ENCODE data around the gene SLC22A23. TPM values are rescaled to one million over a fixed set of nuclear protein-coding genes. Genes with fewer than 3 reads are reported as not detected.
A peak's percentile ranks its signal among the peaks of the same experiment; 100 is the strongest.

The SLC22A23 gene
- total RNA-seq, 1 experiment from 2014 or later = 38.2 TPM

- TF ChIP-seq SP1 (CRISPR knock-in tag; conservative IDR thresholded peaks at IDR 0.05) (peak; percentile 98), ZNF121 (CRISPR knock-in tag; IDR thresholded peaks at IDR 0.05) (peak; percentile 56), MAX (CRISPR knock-in tag; IDR thresholded peaks at IDR 0.05) (peak; percentile 81), ZNF416 (CRISPR knock-in tag; IDR thresholded peaks at IDR 0.05) (no peak), IRF2 (CRISPR knock-in tag; IDR thresholded peaks at IDR 0.05; ENCODE audit: borderline replicate concordance, low read depth) (peak; percentile 78; the same call in 1 of the 2 replicates), GABPB1 (CRISPR knock-in tag; IDR thresholded peaks at IDR 0.05) (peak; percentile 78), RORB (CRISPR knock-in tag; IDR thresholded peaks at IDR 0.05) (no peak)
- TF ChIP-seq, protein P1, sequence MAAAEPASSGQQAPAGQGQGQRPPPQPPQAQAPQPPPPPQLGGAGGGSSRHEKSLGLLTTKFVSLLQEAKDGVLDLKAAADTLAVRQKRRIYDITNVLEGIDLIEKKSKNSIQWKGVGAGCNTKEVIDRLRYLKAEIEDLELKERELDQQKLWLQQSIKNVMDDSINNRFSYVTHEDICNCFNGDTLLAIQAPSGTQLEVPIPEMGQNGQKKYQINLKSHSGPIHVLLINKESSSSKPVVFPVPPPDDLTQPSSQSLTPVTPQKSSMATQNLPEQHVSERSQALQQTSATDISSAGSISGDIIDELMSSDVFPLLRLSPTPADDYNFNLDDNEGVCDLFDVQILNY (CRISPR knock-in tag; IDR thresholded peaks at IDR 0.05) = peak; percentile 84
- TF ChIP-seq, protein P2, sequence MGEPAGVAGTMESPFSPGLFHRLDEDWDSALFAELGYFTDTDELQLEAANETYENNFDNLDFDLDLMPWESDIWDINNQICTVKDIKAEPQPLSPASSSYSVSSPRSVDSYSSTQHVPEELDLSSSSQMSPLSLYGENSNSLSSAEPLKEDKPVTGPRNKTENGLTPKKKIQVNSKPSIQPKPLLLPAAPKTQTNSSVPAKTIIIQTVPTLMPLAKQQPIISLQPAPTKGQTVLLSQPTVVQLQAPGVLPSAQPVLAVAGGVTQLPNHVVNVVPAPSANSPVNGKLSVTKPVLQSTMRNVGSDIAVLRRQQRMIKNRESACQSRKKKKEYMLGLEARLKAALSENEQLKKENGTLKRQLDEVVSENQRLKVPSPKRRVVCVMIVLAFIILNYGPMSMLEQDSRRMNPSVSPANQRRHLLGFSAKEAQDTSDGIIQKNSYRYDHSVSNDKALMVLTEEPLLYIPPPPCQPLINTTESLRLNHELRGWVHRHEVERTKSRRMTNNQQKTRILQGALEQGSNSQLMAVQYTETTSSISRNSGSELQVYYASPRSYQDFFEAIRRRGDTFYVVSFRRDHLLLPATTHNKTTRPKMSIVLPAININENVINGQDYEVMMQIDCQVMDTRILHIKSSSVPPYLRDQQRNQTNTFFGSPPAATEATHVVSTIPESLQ (CRISPR knock-in tag; IDR thresholded peaks at IDR 0.05) = no peak
Observed at GRCh38 chr6:3258720-3259490, 197.9 kb downstream of the SLC22A23 start, which contains the start of gene PSMG4 (continued).

DNA sequence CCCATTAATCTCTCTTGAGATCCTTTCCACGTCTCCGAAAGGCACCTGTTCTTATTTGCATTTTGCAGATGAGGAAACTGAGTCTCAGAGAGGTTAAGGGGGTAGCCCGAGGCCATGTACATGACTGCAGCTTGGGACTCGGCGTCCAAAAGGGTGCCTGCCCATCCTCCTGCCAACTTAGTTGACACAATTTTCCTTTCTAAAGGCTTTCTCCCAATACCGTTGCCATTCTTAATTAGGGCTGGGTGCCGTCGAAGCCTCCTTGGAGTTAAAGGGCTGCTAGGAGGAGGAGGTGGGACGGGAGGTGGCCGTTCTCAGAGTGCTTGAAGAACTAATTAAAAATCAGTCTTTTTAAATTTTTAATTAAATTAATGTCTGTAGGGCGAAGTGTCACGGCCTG, 198.6 kb downstream of the SLC22A23 start:
- POLR2A ChIA-PET = interaction anchor here (1.0 to 1.7 kb wide), 2 partner anchors 28 to 95 kb away, joined by 3 to 4 read pairs; no protein-coding TSS in a partner anchor
- no peak overlapping the region for H3K27ac Mint-ChIP-seq
- H3K27me3 Mint-ChIP-seq (ENCODE audit: low read depth) = peaks cover 4% of the 10 kb centered on the region
- peaks cover 19% of the 10 kb centered on the region for H3K9me3 Mint-ChIP-seq
- peaks cover 20% of the 10 kb centered on the region for H3K36me3 Mint-ChIP-seq
- peaks cover 29% of the 10 kb centered on the region for H3K4me1 Mint-ChIP-seq
- peak overlapping the region; percentile 61 for H3K4me3 Mint-ChIP-seq
- ATAC-seq = no peak
- CTCF ChIA-PET = interaction anchor here (0.6 to 2.3 kb wide), 8 partner anchors 10 to 259 kb away, joined by 3 to 12 read pairs (median 5); partner anchors contain the start of gene NQO2
- TF ChIP-seq TEAD1 (CRISPR knock-in tag; IDR thresholded peaks at IDR 0.05) (no peak), GRHL2 (CRISPR knock-in tag; IDR thresholded peaks at IDR 0.05; ENCODE audit: insufficient replicate concordance, severe bottlenecking) (no peak), MAX (CRISPR knock-in tag; IDR thresholded peaks at IDR 0.05) (no peak), PRRX2 (CRISPR knock-in tag; IDR thresholded peaks at IDR 0.05) (no peak)
- TF ChIP-seq, protein P3, sequence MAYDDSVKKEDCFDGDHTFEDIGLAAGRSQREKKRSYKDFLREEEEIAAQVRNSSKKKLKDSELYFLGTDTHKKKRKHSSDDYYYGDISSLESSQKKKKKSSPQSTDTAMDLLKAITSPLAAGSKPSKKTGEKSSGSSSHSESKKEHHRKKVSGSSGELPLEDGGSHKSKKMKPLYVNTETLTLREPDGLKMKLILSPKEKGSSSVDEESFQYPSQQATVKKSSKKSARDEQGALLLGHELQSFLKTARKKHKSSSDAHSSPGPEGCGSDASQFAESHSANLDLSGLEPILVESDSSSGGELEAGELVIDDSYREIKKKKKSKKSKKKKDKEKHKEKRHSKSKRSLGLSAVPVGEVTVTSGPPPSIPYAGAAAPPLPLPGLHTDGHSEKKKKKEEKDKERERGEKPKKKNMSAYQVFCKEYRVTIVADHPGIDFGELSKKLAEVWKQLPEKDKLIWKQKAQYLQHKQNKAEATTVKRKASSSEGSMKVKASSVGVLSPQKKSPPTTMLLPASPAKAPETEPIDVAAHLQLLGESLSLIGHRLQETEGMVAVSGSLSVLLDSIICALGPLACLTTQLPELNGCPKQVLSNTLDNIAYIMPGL (CRISPR knock-in tag; IDR thresholded peaks at IDR 0.05) = no peak
- DNase-seq (ENCODE audit: low spot score) = no peak

DNA sequence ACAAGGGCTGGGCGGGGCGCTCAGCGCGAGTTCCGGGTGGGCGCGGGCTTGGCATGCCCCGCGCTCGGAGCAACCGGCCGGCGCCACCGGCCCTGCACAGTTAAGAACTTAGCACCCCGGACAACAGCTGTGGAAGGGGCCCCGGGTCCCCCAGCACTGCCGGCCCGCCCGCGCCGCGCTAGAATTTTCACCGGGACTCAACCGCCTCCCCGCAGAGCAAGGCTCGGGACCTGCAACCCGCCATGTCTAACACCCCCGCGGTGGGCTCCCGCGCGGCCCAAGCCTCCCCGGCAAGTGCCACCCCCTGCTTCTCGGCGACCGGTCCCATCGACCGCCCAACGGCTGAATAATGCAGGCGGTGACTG, 203.3 kb downstream of the SLC22A23 start:
- ChIA-PET POLR2A (no interaction called here), CTCF (interaction anchor here (0.8 kb wide), 1 partner anchor 9 kb away, joined by 3 read pairs; no protein-coding TSS in a partner anchor)
- DNase-seq (ENCODE audit: low spot score) (no peak), ATAC-seq (no peak)
- Mint-ChIP-seq H3K27me3 (ENCODE audit: low read depth) (peaks cover 21% of the 10 kb centered on the region), H3K36me3 (peaks cover 17% of the 10 kb centered on the region), H3K4me1 (peaks cover 30% of the 10 kb centered on the region), H3K9me3 (peaks cover 19% of the 10 kb centered on the region), H3K27ac (no peak overlapping the region), H3K4me3 (no peak overlapping the region)
- TF ChIP-seq ZNF121 (CRISPR knock-in tag; IDR thresholded peaks at IDR 0.05) (no peak), NFE2L1 (CRISPR knock-in tag; IDR thresholded peaks at IDR 0.05) (no peak)
